SU-DHL-6 (cell line): ENCODE results near the gene GJB4.

Experiments used
- EZH2phosphoT487 ChIP-seq: fragments of 200-600 bp; sonication (generic), shearing (Covaris generic); conservative IDR thresholded peaks from 2 replicates; pipeline ENCODE4 v1.6.1; 2018; ENCODE audit warnings: mild to moderate bottlenecking, antibody characterized with exemption, low read length, moderate library complexity, mixed read lengths
- TF ChIP-seq, protein P1 (sequence below): fragments of 200-600 bp; sonication (generic); IDR thresholded peaks from one replicate; pipeline ENCODE4 v1.5.1; 2017; ENCODE audit warnings: antibody characterized with exemption, mild to moderate bottlenecking, low read length, moderate library complexity; ENCODE audit not compliant: insufficient read depth, poor library complexity, severe bottlenecking

DNA sequence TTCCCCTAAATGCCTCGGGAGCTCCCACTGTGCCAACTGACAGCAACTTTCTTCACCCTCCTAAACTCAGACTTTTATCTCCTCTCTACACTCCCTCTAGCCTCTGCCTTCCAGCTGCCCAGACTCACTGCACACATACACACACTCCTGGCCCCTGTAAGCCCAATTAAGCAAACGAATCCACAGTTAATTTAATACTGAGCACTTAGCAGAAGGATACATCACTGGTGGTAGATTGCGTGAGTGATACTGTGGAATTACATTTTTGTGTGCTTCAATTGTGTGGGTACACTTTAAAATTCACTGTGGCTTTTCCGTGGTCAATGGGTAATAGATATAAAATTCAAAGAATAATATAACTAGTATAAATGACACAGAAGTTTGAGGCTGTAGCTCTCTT is 38.3 kb upstream of the GJB4 start:
- TF ChIP-seq, protein P1, sequence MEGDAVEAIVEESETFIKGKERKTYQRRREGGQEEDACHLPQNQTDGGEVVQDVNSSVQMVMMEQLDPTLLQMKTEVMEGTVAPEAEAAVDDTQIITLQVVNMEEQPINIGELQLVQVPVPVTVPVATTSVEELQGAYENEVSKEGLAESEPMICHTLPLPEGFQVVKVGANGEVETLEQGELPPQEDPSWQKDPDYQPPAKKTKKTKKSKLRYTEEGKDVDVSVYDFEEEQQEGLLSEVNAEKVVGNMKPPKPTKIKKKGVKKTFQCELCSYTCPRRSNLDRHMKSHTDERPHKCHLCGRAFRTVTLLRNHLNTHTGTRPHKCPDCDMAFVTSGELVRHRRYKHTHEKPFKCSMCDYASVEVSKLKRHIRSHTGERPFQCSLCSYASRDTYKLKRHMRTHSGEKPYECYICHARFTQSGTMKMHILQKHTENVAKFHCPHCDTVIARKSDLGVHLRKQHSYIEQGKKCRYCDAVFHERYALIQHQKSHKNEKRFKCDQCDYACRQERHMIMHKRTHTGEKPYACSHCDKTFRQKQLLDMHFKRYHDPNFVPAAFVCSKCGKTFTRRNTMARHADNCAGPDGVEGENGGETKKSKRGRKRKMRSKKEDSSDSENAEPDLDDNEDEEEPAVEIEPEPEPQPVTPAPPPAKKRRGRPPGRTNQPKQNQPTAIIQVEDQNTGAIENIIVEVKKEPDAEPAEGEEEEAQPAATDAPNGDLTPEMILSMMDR, result no peak
- no peak for TF ChIP-seq EZH2phosphoT487
